GM19468 (cell line): ENCODE measurements around the gene SERPINB2.
A peak's percentile ranks its signal among the peaks of the same experiment; 100 is the strongest.
"Not testable (repeated sequence)": the region's sequence is repeated elsewhere in the genome, so short reads cannot be mapped to it uniquely, and the experiment has no call there.

Experiments
- ATAC-seq: cut with Tn5 transposase; IDR thresholded peaks from one replicate; pipeline ENCODE4 v1.9.1; 2021; ENCODE audit warnings: mild to moderate bottlenecking, moderate library complexity, moderate number of reproducible peaks; ENCODE audit not compliant: unreplicated experiment; ENCODE audit errors: extremely low read depth

Gene SERPINB2

DNA sequence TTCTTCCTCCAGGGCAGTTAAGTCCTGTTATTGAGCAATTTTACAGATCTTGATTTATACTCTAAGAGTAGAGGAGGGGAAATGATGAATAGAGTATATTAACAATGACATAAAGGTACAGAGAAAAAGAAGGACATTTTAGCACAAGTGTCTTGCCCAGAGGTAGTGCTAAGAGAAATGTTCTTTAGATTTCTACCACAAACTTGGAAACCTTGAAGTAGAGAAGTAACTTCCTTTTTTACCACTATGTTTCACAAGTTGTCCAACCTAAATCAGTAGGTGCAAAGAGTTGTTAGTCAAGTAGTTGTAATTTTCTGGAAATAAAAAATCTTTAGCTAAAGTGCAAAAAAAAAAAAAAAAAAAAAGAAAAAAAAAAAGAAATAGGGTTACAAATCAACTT lies 41.9 kb downstream of the SERPINB2 start:
- not testable (repeated sequence) for ATAC-seq

DNA sequence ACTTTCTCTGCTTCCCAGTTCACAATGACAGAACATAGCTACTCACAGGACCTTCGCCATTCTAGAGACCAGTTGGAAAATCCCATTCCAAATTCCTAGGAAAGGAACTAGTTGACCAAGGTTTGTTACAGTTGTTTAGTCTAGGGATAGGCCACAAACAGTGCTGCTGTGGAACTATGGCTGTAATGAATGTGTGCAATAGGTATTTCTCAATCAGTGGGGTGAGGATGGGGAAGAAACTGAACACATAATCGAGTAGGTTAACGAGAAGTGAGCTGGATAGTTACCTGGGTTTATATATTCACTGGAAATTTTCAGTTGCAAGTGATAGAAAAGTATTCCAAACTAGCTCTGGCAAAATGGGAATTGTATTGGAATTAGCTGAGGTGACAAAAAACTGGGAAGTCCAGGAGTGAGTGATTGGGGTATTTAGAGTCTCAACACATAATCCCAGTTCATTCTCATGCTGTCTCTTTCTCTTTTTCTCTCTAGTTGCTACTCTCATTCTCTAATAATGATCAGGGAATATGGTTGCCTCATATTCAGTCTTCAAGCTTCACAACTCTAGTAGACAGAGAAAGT lies 43.4 kb downstream of the SERPINB2 start:
- no peak for ATAC-seq

DNA sequence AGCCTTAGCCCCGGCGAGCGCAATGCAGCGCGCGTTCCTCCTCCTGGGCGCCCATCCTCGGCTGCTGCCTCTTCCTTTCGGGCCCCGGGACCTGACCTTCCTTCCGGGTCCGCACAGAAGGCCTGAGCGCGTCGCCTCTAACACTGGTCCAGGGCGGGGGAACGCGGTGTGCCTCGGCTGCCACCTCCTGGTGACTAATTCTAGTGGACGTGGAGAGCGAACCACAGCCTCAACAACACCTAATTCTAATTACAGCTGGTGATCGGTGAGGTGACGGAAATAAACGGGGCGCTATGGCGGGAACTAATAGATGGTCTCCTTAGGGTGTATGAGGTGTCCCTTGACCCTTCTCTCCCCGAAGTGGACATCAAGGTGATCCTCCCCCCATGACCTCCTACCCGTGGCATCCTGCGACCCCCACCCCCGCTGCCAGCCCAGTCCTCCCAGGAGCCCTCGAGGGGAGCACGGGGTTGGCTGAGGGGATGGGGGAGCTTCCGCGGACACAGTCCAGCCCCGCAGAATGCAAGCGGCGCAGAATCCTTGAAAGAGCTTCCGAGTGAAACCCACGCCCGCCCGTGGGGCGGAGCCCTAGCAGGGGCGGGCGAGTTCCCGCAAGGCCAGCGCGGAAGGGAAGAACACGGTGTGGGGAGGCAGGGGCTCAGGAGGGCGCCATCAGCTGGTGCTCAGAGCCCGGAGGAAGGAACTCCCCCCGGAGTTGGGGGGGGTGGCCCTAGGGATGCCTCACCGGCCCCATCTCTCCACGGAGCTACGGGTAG lies 48.8 kb downstream of the SERPINB2 start:
- ATAC-seq = peak; percentile 96

DNA sequence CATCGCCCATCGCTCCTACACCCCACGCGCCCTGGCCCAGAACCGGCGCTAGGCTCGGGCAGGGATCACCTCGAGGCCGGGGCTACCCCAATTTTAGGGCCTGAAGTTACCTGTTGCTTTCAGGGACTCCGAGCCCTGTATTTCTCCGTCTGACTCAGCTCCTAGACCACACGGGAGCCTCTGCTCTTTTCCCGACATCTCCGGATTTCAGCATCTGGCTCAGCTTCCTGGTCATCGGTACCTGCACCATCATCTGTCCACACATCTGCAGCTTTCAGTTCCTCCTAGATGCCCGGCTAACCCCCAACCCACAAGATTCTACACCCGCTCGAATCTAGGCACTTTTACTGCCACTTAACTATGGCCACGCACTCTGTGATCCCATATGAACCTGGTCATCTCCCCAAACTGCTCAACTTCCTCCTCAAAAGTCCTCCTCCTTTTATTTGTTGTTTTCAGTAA lies 49.5 kb downstream of the SERPINB2 start:
- no peak for ATAC-seq

DNA sequence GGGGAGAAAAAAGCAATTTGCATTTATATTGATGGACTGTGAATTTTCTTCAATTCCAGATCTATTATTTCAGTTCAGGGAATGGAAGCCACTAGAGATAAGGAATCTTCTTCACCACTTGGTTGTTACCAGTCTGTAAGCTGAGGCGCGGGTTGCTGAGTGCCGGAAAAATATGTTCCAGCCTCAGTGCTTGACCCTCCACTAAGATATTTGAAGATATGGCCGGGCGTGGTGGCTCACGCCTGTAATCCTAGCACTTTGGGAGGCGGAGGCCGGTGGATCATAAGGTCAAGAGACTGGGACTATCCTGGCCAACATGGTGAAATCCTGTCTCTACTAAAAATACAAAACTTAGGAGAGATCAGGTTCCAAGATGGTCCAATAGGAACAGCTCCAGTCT lies 52.5 kb downstream of the SERPINB2 start:
- no peak for ATAC-seq

DNA sequence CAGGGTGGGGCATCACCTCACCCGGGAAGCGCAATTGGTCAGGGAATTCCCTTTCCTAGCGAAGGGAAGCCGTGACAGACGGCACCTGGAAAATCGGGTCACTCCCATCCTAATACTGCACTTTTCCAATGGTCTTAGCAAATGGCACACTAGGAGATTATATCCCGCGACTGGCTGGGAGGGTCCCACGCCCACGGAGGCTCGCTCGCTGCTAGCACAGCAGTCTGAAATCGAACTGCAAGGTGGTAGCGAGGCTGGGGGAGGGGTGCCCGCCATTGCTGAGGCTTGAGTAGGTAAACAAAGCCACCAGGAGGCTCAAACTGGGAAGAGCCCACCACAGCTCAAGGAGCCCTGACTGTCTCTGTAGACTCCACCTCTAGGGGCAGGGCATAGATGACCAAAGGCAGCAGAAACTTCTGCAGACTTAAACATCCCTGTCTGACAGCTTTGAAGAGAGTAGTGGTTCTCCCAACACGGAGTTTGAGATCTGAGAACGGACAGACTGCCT lies 53.1 kb downstream of the SERPINB2 start:
- not testable (repeated sequence) for ATAC-seq

DNA sequence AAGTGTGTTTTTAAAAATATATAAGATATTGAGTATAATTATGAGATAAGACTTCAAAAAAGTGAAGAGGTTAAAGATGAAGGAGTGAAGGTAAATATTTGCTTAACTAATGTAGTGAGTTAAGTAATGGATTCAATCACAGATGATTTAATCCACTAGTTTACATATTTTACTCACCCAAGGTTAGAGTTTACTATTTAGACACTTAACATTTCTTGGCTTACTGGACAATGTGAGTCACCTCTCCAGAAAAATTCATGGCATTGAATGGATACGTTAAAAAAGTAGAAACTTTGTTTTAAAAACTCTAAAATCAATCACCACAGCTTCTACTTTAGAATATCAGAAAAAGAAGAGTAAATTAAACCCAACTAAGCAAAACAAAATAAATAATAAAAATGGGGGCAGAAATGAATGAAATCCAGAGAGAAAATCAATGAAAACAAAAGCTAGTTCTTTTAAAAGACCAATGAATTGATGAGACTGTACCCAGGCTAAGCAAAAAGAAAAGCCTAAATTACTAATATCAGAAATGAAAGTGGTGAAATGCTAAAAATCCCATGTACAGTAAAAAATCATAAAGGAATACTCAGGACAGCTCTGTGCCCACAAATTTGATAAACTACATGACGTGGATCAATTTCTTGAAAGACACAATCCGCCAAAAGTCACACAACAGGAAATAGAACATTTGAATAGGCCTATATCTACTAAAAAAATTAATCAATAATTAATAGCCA lies 59.7 kb downstream of the SERPINB2 start:
- ATAC-seq = no peak

DNA sequence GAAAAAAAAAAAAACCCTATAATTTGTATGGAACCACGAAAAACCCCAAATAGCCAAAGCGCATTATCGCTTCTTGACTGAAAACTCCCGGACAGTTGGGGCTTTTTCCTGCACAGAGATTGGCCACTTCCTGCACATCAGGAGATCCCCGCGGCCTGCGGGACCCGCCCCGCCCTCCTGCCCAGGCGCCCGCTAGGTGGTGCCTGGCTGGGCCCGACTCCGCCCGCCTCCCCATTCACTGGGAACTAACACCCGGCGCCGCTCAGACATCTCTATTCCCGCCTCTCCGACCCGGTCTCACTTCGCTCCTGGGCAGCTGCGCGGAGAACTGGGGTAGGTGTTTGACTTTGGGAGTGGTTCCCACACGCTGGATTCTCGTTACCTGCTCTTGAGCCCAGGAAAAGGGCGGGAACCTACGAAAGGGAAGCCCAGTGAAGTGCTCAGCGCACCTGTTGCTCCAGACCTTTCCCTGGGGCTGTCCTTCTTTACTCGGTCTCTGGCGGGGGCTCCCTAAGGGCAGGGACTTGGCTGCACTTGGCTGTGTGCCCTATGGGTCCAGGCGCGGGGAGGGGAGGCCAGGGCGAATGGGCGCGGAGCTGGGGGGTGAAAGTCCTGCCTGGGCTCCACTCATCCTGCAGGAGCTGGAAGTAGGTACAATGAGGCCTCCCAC lies 61.7 kb downstream of the SERPINB2 start, which contains the start of gene HMSD:
TSS of gene HMSD (plus strand) at position 234 of the 670 bp plus-strand sequence. CDS start 4,155 bp downstream, outside the sequence.
- ATAC-seq = peak; percentile 72

DNA sequence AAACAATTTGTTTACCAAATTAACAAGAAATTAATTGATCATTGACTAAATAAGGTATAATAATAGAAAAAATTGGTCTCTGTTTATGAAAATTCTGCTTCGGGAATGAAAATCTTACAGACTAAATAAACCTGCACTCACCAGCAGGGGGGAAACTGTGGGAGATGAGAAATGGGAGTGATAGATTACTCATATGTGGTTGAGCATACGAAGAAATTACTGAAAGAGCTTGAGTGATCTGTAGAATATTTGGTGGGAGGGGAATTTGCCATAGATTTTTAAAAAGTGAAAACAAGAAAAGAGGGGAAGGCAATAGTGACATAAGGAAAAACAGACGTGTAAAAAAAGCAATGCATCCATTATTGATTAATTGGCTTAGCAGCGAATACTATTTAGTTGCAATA lies 63.8 kb downstream of the SERPINB2 start:
- ATAC-seq = peak; percentile 43
